GM23248 (cell line): Measurements from ENCODE around the gene POU2AF2. TPM values are rescaled to one million over a fixed set of nuclear protein-coding genes. Genes with fewer than 3 reads are reported as not detected.
A peak's percentile ranks its signal among the peaks of the same experiment; 100 is the strongest.

Experiments used
- DNase-seq: peaks from one replicate; pipeline ENCODE4 v3.0.0-alpha.2; 2015
- H2AFZ ChIP-seq: fragments of 200-600 bp; sonication (generic); 2 replicates; pipeline ENCODE4 v1.6.1; 2016; ENCODE audit warnings: antibody characterized with exemption
- H3F3A ChIP-seq: fragments of 200-600 bp; sonication (generic); 2 replicates; pipeline ENCODE4 v1.6.1; 2016; ENCODE audit warnings: mild to moderate bottlenecking, antibody characterized with exemption, mixed run types; ENCODE audit not compliant: insufficient read depth
- H3K27ac ChIP-seq: fragments of 200-600 bp; sonication (generic); 2 replicates; pipeline ENCODE4 v1.5.1; 2016; ENCODE audit warnings: mild to moderate bottlenecking
- H3K27me3 ChIP-seq: fragments of 200-600 bp; sonication (generic); replicated peaks from 2 replicates; pipeline ENCODE4 v1.6.1; 2016; ENCODE audit warnings: mild to moderate bottlenecking; ENCODE audit not compliant: insufficient read depth
- H3K36me3 ChIP-seq: fragments of 200-600 bp; sonication (generic); 2 replicates; pipeline ENCODE4 v1.6.1; 2016; ENCODE audit warnings: low read depth, mild to moderate bottlenecking
- H3K4me1 ChIP-seq: fragments of 200-600 bp; sonication (generic); 2 replicates; pipeline ENCODE4 v1.6.1; 2016; ENCODE audit warnings: mild to moderate bottlenecking; ENCODE audit not compliant: insufficient read depth
- H3K4me2 ChIP-seq: fragments of 200-600 bp; sonication (generic); one replicate; pipeline ENCODE4 v1.6.1; 2016; ENCODE audit warnings: mild to moderate bottlenecking; ENCODE audit not compliant: unreplicated experiment
- H3K4me3 ChIP-seq: fragments of 200-600 bp; sonication (generic); 2 replicates; pipeline ENCODE4 v1.5.1; 2016; ENCODE audit warnings: mild to moderate bottlenecking
- H3K79me2 ChIP-seq: fragments of 200-600 bp; sonication (generic); 2 replicates; pipeline ENCODE4 v1.6.1; 2016; ENCODE audit warnings: mild to moderate bottlenecking; ENCODE audit not compliant: insufficient read depth
- H3K9ac ChIP-seq: fragments of 200-600 bp; sonication (generic); 2 replicates; pipeline ENCODE4 v1.6.1; 2016; ENCODE audit warnings: mild to moderate bottlenecking
- H3K9me2 ChIP-seq: fragments of 200-600 bp; sonication (generic); 2 replicates; pipeline ENCODE4 v1.6.1; 2016; ENCODE audit warnings: mixed run types, mild to moderate bottlenecking, moderate library complexity; ENCODE audit not compliant: insufficient read depth
- H3K9me3 ChIP-seq: fragments of 200-600 bp; sonication (generic); one replicate; pipeline ENCODE4 v1.6.1; 2017; ENCODE audit warnings: low read depth
- H4K20me1 ChIP-seq: fragments of 200-600 bp; sonication (generic); 2 replicates; pipeline ENCODE4 v1.6.0; 2016; ENCODE audit not compliant: insufficient read depth
- EZH2 ChIP-seq: fragments of 200-600 bp; sonication (generic); IDR thresholded peaks from 2 replicates; pipeline ENCODE4 v1.6.1; 2018; ENCODE audit warnings: antibody characterized with exemption, mild to moderate bottlenecking; ENCODE audit not compliant: insufficient read depth, poor library complexity, severe bottlenecking
- EZH2phosphoT487 ChIP-seq: fragments of 200-600 bp; sonication (generic); IDR thresholded peaks from 2 replicates; pipeline ENCODE4 v1.6.1; 2018; ENCODE audit warnings: antibody characterized with exemption, moderate library complexity, mild to moderate bottlenecking, low read depth; ENCODE audit not compliant: insufficient read depth
- WGBS, 2 experiments: methylation state at CpG; one replicate each; pipeline ENCODE4 v1.1.6; 2015 to 2017; ENCODE audit warnings: low lambda C conversion rate in 2 of 2, low coverage in 1 of 2; ENCODE audit errors: missing lambda C conversion rate in 2 of 2; 5-methylcytosine and 5-hydroxymethylcytosine counted together
- in situ Hi-C: fragments of 300-500 bp; cut with MboI; formaldehyde crosslinking; loops from 2 replicates; pipeline ENCODE4 v1.15.0; 2020
- polyA plus RNA-seq: library from polyadenylated mRNA; unstranded; fragments of >200 nt; fragmentation: Nextera tagmentation; extraction: Ambion mirVana; gene quantifications from 2 replicates; pipeline ENCODE4 v1.2.1, GENCODE V29; 2016
- total RNA-seq: library from RNA; depleted of rRNA; stranded (reverse); fragments of >200 nt; shearing (Covaris generic); gene quantifications from 2 replicates; pipeline ENCODE4 v1.2.3, GENCODE V29; 2014; rRNA removed

Gene POU2AF2
- total and polyA plus RNA-seq, 2 experiments from 2014 or later: not detected

GRCh38 chr11:111334532-111335502 lies 89.3 kb downstream of the POU2AF2 start:
- no peak overlapping the region for H3K4me2 ChIP-seq
- H3K4me1 ChIP-seq: peaks cover 32% of the 10 kb centered on the region
- peaks cover 5% of the 10 kb centered on the region for H3K9me3 ChIP-seq
- H3K4me3 ChIP-seq: no peak overlapping the region
- in situ Hi-C loops: no loop called here
- TF ChIP-seq EZH2phosphoT487: no peak
- no peak for TF ChIP-seq EZH2
- H3F3A ChIP-seq: peaks cover 5% of the 10 kb centered on the region; the same call in 1 of the 2 replicates
- no peak overlapping the region for H3K27ac ChIP-seq
- H3K79me2 ChIP-seq: no peaks in the 10 kb centered on the region
- H3K9me2 ChIP-seq: no peaks in the 10 kb centered on the region
- DNase-seq: no peak
- H2AFZ ChIP-seq: no peak overlapping the region
- WGBS, 2 experiments: 76 to 81% methylated on average over 9 of the region's 9 CpGs
- no peaks in the 10 kb centered on the region for H3K36me3 ChIP-seq
- H3K9ac ChIP-seq: no peak overlapping the region
- no peaks in the 10 kb centered on the region for H4K20me1 ChIP-seq
- H3K27me3 ChIP-seq: no peaks in the 10 kb centered on the region

- Histone ChIP-seq H3K9me2 (no peaks in the 10 kb centered on the region), H3K4me3 (no peak overlapping the region), H3K27me3 (no peaks in the 10 kb centered on the region), H3F3A (peaks cover 5% of the 10 kb centered on the region; the same call in 1 of the 2 replicates), H3K36me3 (no peaks in the 10 kb centered on the region), H3K79me2 (no peaks in the 10 kb centered on the region), H2AFZ (no peak overlapping the region), H3K4me2 (no peak overlapping the region), H3K27ac (no peak overlapping the region), H3K4me1 (peaks cover 32% of the 10 kb centered on the region), H4K20me1 (no peaks in the 10 kb centered on the region), H3K9me3 (peaks cover 11% of the 10 kb centered on the region), H3K9ac (no peak overlapping the region)
- in situ Hi-C loops: no loop called here
- 59 to 68% methylated on average over 6 of the region's 6 CpGs for WGBS, 2 experiments
- TF ChIP-seq EZH2 (no peak), EZH2phosphoT487 (no peak)
- peak; percentile 35 for DNase-seq
These were observed 90.0 kb downstream of the POU2AF2 start for GRCh38 chr11:111335549-111335948.

Other genes starting within 250 kb of the POU2AF2 start
- gene POU2AF3, start 52.8 kb downstream of the POU2AF2 start, total RNA-seq: not detected in 2 replicates
- gene POU2AF3, start 52.8 kb downstream of the POU2AF2 start, polyA plus RNA-seq: not detected in 2 replicates
- gene POU2AF1, start 133.6 kb downstream of the POU2AF2 start, total RNA-seq: 0.11 TPM in 1 of 2 replicates, not detected in the other
- 0.09 and 0.16 TPM in 2 replicates for gene POU2AF1, start 133.6 kb downstream of the POU2AF2 start, polyA plus RNA-seq